T1000 (cell line): ENCODE data around the gene SP2.
"Not testable (repeated sequence)": the region's sequence is repeated elsewhere in the genome, so short reads cannot be mapped to it uniquely, and the experiment has no call there.

Experiments
- DNase-seq: peaks from one replicate; lab custom pipeline; 2025; ENCODE audit warnings: mixed read lengths; lab: John Stamatoyannopoulos, UW

The SP2 gene

DNA sequence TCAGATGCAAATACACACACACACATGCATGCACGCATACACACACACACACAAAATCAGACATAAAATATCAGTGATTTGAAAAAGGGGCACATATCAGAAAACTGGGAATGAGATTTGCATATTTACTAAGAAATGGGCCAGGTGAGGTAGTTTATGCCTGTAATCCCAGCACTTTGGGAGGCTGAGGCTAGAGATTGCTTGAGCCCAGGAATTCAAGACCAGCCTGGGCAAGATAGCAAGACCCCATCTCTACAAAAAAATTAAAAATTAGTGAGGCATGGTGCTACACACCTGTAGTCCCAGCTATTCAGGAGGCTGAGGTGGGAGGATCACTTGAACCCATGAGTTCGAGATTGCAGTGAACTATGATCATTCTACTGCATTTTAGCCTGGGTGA lies 23.0 kb downstream of the SP2 start:
- no peak for DNase-seq

DNA sequence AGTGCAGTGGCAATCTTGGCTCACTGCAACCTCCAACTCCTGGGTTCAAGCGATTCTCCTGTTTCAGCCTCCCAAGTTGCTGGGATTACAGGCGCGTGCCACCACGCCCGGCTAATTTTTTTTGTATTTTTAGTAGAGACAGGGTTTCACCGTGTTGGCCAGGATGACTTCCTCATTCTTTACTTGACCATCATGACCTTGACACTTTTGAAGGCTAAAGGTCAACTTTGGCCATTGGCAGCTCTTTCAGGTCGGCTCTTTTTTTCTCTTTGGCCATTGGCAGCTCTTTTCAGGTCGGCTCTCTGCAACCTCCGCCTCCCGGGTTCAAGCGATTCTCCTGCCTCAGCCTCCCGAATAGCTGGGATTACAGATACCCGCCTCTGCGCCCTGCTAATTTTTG lies 23.9 kb downstream of the SP2 start:
- not testable (repeated sequence) for DNase-seq

DNA sequence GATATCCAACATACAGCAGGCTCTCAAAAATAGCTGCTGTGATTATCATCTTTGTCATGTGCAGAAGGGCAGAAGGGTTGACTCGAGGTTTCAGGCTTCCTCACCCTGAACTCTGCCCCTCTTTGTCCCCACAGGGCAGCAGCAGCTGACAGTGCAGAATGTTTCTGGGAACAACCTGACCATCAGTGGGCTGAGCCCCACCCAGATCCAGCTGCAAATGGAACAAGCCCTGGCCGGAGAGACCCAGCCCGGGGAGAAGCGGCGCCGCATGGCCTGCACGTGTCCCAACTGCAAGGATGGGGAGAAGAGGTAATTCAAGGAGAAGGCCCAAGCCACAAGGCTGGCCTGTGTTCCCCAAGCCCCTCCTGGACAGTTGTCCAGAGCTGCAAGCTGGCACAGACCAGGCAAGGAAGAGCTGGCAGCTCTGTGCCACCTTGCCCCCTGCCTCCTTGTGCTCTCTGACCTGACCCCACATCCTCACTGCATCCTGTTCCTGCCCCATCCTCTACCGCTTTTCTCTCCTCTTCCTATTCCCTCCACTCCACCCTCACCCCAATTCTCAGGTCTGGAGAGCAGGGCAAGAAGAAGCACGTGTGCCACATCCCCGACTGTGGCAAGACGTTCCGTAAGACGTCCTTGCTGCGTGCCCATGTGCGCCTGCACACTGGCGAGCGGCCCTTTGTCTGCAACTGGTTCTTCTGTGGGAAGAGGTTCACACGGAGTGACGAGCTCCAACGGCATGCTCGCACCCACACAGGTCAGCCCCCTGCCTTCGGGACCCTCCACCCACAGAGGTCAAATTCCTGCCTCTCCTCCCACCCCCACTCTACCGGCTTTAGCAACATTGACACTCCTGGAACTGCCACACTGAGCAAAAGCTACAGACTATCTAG lies 29.0 kb downstream of the SP2 start:
- no peak for DNase-seq

DNA sequence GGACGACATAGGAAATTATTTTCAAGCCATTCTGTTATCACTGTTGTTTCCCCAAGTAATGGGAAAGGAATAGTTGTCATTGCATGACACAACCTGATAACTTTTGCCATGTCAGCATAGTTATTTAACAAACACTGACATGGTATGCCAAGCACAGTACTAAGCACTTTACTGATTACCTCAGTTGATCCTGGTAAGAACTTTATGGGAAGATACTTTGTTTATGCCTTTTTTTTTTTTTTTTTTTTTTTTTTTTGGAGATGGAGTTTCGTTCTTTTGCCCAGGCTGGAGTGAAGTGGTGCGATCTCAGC lies 29.6 kb downstream of the SP2 start:
- no peak for DNase-seq

DNA sequence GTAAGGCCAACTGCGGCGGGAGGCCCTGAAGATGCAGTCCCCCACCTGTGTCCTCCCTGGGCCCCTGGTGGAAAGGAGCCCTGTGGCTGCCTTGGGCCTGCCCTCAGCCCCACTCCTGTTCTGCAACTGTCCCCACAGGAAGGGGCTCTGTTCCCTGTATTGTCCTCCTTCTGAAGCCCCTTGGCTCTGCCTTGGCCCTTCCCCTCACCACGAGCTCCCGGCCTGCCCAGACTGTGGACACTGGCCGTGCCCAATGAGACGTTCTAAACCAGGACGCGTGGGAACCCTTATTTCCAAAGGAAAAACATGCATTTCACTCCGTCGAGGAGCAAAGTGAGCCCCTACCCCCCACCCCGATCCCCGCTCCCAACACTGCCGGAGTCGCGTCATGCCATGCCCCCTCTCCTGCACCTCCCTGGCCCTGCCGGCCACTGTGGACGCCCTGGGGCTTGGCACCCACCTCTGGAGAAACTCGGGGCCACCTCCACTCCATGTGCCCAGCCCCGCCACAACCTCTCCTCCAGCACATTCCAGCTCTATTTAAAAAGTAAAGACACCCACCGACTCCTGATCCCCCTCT lies 31.9 kb downstream of the SP2 start:
- DNase-seq = no peak

DNA sequence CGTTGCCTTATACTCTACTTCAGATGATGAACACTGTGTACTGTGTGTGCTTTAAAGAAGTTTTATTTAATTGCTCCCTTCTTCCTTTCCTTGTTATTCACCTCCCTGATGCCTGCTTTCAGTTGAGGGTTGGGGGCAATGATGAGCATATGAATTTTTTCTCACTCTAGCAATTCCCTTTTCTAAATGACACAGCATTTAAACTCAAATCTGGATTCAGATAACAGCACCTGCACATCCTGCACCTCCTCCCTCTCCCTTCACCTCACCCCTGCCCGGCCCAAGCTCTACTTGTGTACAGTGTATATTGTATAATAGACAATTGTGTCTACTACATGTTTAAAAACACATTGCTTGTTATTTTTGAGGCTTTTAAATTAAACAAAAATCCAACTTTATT lies 32.4 kb downstream of the SP2 start:
- no peak for DNase-seq

DNA sequence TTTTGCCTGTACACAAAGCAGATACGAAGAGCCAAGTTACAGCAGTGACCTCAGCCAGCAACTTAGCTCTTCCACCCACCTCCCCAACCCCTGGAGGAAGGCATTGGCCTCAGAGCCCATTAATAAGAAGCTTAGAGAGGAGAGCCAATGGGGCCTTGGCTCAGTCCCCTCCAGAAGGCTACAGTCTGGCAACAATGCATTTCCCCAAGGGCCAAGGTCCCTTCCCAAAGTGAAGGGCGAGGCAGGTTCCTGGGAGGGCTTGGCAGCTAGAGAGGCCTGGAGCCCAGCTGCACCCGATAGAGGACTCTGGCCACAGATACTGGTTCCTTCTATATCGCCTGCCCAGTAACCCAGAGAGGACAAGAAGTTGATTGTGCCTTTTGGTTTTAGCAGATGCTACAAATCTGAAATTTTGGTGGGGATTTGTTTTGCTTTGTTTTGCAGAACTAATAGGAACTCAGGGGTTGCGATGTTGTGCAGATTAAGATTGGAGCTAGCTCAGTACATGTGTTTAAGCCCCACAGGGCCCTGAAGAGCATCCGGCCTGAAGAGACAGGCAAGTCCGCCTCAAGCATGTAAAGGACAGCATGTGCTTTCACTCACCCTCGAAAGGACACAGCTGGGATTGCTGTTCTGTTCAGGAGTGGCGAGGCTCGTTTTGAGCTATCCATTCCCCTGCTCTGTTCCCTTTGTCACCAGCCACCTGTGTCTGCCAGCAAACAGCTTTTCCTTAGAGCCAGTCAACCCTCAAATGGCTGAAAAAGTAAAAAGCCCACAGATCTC lies 33.4 kb downstream of the SP2 start:
- DNase-seq = no peak

DNA sequence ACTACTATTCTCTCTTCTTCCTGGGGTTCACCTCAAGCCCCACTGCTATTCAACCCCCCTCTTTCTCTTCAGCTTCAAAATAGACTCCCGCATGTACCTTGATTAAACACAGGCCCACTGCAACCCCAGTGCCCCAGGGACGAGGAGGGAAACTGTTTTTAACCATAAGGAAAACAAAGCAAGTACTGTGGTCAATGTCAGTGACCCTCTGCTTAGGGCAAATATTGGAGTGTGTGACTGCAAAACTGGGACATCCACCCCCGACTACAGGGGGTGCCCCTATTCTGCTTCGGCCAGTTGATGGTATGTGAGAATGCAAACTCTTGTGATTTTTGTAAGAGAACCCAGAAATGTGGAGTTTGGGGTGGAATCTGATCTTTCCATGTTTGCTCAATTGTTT lies 35.8 kb downstream of the SP2 start:
- DNase-seq = no peak

DNA sequence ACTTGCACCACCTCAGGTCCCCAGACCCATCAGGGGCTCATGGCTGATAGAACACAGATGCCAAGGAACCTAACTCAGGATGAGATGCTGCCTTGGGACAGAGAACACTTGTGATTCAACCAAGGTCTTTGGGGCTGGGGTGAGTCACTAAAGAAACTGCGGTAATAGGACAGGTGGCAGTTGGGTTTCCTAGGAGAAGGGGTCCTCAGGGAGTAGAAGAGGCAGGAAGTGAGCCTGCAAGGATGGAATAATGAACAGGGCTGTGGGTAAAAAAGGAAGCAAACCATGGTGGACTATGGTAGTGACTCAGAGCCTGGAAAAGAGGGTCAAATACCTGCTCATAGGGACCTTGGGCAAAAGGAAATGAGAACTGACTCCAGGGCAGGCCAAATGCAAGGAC lies 38.8 kb downstream of the SP2 start:
- peak; percentile 34 for DNase-seq

DNA sequence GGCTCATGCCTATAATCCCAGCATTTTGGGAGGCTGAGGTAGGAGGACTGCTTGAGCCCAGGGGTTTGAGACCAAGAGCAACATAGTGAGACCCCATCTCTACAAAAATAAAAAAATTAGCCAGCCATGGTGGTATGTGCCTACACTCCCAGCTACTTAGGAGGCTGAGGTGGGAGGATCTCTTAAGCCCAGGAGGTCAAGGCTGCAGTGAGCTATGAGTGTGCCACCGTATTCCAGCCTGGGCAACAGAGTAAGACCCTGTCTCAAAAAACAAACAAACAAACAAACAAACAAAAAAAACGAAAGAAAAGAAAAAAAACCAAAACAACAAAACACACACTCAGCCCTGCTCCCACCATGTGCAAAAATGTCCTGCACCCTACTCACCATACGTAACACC lies 39.4 kb downstream of the SP2 start:
- not testable (repeated sequence) for DNase-seq

DNA sequence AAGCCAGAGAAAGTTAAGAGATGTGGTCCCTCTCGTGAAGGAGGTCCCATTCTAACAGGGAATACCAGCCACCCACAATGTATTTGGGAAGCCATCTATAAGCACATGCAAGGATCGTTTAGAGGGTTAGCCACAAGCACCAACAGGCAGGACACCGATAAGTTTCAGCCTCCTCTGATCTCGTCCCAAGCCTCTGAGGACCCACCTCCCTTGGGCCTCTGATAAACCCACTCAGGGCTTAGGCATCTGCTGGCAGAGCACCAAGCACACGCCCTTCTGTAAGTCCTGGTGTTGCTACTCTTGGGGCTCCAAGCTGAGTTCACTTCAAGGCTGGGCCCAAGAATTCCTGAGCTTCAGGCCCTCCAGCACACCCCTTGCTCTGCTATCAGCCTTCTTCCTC lies 39.9 kb downstream of the SP2 start:
- DNase-seq = peak; percentile 53

DNA sequence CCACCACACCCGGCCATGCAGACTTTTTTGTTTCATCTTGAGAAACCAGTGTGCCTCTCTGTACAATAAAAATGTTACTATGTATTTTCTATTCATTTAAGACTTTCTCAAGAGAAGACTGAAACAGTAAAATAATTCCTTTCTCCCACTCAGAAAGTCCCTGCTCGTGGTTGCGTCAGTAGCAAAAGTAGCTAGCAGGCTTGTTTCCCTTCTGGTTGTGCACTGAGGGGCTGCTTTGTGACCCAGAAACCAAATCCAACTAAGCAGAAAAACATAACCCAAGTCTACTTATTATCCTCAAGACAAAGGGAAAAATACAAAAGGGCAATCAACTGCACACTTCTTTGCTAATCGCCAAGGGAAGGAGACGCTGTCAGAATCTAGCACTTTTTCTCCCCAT lies 41.9 kb downstream of the SP2 start:
- DNase-seq = no peak

DNA sequence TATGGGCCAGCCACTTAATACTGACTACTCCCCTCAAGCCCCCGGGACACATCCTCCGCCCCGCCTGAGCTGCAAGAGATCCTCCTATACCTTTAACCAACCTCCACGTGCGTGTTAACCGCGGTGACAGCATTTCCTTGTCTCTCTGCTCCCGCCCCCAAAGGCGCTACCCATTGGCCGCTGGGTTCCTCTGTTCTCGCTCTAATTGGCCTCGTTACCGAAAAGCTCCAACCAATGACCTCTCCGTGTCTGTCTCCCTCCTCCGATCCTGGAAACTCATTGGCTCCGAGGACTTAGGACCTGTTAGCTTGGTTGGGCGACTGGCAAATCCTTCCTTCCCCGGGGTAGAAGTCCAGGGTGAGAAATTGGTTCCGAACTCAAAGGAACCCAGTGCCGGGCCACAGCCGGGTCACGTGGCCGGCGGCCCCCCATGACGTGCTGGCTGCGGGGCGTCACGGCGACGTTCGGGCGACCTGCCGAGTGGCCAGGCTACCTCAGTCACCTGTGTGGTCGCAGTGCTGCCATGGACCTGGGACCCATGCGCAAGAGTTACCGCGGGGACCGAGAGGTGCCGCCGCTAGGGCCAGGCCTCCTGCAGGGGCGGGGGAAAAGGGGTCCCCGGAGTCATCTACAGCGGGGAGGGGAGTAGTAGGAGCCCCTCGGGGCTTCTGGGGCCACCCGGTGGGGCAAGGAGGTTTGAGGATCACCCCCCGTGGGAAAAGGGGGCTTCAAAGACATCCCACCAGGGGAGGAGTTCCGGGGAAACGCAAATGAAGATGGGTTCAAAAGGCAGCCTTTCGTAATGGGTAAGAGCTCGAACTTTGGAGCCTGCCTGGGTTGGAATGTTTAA lies 45.4 kb downstream of the SP2 start, which contains the start of gene PNPO:
PNPO (plus strand) TSS at position 326 of the 850 bp plus-strand sequence; CDS start at position 431, 105 bp downstream.
- DNase-seq = peak; percentile 94

DNA sequence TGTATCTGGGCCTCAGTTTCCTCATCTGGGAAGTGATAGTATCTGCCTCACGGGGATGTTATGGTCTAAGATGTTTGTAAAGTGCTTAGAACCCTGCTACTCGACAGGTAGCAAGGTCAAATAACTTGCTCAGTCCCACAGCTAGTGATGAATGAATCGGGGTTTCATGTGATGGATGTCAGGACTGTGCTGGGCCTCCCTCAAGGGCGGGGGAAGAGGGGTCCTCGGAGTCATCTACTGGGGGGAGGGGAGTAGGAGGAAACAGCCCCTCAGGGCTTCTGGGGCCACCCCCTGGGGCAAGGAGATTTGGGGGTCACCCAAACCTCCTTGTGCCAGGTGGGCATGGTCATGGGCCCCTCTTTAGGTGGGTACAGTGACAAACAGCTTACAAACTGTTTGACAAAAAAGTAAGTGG lies 46.1 kb downstream of the SP2 start:
- no peak for DNase-seq

DNA sequence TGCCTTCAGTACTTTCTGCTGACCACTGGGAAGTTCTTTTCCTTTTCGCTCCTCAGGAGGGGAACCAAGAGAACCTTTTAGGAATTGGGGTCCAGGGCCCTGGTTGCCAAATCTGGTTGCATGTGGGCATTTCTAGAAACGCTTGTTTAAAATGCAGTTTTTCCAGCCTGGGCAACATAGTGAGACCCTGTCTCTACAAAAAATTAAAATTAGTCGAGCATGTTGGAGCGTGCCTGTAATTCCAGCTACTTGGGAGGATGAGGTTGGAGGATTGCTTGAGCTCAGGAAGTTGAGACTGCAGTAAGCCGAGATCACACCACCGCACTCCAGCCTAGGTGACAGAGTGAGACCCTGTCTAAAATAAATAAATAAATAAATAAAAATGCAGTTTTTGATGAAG lies 46.5 kb downstream of the SP2 start:
- DNase-seq = no peak

DNA sequence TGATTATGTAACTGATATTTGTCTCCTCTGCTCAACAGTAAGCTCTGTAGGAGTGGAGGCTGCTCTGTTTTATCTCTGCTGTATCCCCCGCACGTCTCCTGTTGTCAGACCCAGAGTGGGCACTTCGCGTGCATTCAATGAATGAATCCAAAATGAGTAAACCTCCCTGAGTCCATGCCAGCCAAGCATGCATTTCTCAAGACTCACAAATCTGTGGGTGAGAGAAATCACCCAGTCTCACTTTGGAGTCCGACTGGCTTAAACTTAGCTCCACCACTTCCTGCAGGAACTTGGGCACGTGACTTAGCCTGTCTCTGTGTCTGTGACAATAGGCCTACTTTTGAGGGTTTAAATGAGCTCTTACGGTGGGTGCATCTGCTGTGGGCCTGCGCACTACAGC lies 49.0 kb downstream of the SP2 start:
- no peak for DNase-seq

DNA sequence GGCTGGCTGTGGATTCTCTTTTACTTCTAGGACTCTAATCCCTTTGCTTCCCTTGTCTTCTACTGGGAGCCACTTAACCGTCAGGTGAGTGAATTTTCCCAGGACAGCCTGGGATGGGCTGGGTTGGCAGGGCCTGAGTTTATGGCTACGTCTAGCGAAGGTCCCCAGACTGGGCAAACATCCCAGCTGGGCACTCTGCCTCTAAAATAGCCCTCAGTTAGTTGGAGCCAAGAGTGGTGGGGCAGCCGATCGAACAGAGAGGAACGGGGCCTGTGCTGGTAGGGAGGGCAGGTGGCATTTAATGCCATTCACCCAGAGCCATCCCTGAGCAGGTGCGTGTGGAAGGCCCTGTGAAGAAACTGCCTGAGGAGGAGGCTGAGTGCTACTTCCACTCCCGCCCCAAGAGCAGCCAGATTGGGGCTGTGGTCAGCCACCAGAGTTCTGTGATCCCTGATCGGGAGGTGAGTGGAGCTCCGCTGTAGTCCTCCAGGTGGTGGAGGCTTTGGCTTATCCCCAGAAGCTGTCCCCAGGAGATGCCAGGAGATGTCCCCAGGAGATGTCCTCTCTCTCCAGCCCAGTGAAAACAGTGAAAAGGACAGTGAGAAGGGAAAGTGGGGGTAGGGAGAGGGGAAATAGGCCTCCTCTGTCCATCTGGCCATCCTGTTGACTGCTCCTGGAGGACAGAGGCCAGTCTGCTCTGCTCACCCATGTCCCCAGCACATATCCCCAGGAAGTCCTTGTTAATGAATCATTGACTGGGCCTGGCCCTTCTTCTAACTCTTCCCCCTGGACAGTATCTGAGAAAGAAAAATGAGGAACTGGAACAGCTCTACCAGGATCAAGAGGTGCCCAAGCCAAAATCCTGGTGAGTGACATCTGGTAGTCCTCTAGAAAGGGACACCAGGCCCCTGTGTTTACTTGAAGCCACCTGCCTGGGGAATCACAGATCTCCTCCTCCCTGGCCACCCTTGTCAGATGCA lies 49.8 kb downstream of the SP2 start:
- DNase-seq = no peak

DNA sequence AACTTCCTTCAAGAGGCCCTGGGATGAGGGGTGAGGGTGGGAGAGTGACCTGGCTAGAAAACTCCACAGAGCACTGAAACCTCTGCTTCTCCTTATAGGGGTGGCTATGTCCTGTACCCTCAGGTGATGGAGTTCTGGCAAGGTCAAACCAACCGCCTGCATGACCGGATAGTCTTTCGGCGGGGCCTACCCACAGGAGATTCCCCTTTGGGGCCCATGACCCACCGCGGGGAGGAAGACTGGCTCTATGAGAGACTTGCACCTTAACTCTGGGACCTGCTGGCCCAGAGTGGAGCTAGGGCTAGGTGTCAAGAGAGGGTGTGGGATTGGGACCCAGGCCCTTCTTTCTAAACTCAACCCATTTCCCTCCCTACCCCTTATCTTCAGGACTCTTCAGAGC lies 50.5 kb downstream of the SP2 start:
- DNase-seq = no peak

DNA sequence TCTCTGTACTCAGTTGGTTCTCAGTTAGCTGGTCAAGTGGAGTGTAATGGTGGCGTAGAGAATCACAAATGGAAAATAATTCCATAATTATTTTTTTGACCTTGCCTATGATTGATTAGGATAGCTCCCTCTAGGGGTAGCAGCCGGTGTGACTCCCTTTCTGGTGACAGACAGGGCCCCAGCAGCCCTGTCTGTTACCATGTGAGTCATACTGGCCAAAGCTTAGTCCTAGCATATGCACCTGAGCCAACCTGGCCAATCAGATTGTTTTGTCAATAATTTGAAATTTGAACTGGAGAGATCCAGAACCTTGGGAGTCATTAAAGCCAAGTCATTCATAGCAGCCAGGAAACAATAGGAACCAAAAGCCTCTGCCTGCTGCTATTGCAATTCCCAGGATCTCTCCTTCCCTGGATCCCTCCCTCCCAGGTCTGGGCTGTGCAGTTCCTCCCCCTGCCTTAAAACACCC lies 50.9 kb downstream of the SP2 start:
- peak; percentile 69 for DNase-seq

DNA sequence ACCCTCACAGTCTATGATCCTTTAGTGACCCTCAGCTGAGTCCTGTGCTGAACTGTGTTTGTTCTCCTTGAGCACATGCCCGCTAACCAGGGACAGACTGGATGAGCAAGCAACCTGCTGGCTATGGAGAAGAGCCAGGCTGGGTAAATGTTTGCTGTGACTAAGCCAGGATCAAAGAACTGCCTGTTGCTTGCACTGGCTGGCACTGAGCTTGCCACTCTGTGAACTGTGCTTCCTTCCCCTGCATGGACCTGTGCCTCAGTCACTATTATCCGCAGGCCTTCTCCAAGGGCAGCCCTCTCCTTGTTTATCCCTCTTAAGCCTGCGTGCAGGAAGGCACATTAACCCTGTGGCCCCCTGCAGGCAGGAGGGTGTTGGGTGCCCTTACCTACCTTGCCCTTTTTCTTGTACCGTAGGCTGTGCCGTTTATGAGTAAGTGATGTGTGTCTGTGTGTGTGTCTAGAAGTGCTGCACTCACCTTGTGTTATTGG lies 52.7 kb downstream of the SP2 start:
- no peak for DNase-seq
